ENCODE measurements around the gene OPCML.

GRCh38 chr11:132379540-132379939 lies 1152.8 kb downstream of the OPCML start:
- TF ChIP-seq, protein P1, sequence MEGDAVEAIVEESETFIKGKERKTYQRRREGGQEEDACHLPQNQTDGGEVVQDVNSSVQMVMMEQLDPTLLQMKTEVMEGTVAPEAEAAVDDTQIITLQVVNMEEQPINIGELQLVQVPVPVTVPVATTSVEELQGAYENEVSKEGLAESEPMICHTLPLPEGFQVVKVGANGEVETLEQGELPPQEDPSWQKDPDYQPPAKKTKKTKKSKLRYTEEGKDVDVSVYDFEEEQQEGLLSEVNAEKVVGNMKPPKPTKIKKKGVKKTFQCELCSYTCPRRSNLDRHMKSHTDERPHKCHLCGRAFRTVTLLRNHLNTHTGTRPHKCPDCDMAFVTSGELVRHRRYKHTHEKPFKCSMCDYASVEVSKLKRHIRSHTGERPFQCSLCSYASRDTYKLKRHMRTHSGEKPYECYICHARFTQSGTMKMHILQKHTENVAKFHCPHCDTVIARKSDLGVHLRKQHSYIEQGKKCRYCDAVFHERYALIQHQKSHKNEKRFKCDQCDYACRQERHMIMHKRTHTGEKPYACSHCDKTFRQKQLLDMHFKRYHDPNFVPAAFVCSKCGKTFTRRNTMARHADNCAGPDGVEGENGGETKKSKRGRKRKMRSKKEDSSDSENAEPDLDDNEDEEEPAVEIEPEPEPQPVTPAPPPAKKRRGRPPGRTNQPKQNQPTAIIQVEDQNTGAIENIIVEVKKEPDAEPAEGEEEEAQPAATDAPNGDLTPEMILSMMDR (optimal IDR thresholded peaks at IDR 0.05 in 1 of 3, IDR thresholded peaks at IDR 0.05 in 1 of 3, conservative IDR thresholded peaks at IDR 0.05 in 1 of 3; ENCODE audit: extremely low read depth in 1 of 3, insufficient read depth in 2 of 3, low read length in 3 of 3), result no peak
- TF ChIP-seq EZH2 (IDR thresholded peaks at IDR 0.05; ENCODE audit: low read length), result no peak

Measured in keratinocyte (primary cell).